ENCODE measurements around the gene CHSY3.

CHSY3 gene

DNA sequence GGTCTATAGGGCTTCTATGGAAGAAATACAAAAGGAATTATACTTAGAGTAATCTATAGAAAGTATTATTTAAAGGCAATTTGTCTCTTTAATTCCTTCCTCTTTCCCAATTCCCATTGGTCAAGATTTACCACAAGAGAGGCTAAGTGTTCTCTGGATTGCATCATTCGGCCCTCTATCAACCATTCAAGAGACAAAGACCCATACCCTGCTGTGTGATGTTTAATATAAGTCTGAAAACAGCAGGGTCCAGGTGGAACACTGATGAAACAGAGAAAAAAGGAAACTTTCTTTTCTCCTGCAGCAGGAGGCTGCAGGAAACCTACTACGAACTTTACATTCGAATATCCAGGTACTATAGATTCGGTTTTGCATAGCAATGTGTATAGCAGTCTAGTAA lies 323.4 kb downstream of the CHSY3 start:
- Histone ChIP-seq H2AFZ (ENCODE audit: low read depth) (no peak overlapping the region), H3K36me3 (ENCODE audit: insufficient read depth) (no peaks in the 10 kb centered on the region), H3K4me1 (ENCODE audit: low read depth, poor library complexity, severe bottlenecking) (no peaks in the 10 kb centered on the region), H3K9ac (no peak overlapping the region), H3K4me2 (no peak overlapping the region), H4K20me1 (ENCODE audit: insufficient read depth) (no peaks in the 10 kb centered on the region), H3K79me2 (ENCODE audit: insufficient read depth, low read depth) (no peaks in the 10 kb centered on the region), H3K27me3 (ENCODE audit: insufficient read depth, low read depth) (no peaks in the 10 kb centered on the region), H3K27ac (no peak overlapping the region), H3K4me3 (IDR thresholded peaks at IDR 0.05; ENCODE audit: insufficient read depth, low read depth, low read length) (no peak overlapping the region)
- TF ChIP-seq, protein P1, sequence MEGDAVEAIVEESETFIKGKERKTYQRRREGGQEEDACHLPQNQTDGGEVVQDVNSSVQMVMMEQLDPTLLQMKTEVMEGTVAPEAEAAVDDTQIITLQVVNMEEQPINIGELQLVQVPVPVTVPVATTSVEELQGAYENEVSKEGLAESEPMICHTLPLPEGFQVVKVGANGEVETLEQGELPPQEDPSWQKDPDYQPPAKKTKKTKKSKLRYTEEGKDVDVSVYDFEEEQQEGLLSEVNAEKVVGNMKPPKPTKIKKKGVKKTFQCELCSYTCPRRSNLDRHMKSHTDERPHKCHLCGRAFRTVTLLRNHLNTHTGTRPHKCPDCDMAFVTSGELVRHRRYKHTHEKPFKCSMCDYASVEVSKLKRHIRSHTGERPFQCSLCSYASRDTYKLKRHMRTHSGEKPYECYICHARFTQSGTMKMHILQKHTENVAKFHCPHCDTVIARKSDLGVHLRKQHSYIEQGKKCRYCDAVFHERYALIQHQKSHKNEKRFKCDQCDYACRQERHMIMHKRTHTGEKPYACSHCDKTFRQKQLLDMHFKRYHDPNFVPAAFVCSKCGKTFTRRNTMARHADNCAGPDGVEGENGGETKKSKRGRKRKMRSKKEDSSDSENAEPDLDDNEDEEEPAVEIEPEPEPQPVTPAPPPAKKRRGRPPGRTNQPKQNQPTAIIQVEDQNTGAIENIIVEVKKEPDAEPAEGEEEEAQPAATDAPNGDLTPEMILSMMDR (conservative IDR thresholded peaks at IDR 0.05; ENCODE audit: low read depth, low read length) = no peak

DNA sequence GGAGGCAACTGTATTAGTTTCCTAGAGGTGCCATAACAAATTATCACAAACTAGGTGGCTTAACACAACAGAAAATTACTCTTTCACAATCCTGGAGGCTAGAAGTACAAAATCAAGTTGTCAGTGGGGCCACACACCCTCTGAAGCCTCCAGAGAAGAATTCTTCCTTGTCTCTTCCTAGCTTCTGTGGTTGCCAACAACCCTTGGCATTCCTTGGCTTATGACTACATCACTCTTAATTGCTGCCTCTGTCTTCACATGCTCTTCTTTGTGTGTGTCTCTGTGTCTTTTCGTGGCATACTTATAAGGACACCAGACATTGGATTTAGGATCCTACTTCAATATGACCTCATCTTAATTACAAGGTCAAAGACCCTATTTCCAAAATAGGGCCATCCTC lies 327.5 kb downstream of the CHSY3 start:
- H3K4me3 ChIP-seq (IDR thresholded peaks at IDR 0.05; ENCODE audit: insufficient read depth, low read depth, low read length) = no peak overlapping the region
- no peaks in the 10 kb centered on the region for H3K4me1 ChIP-seq (ENCODE audit: low read depth, poor library complexity, severe bottlenecking)
- H4K20me1 ChIP-seq (ENCODE audit: insufficient read depth) = no peaks in the 10 kb centered on the region
- no peak overlapping the region for H2AFZ ChIP-seq (ENCODE audit: low read depth)
- no peak overlapping the region for H3K4me2 ChIP-seq
- H3K27ac ChIP-seq = no peak overlapping the region
- H3K36me3 ChIP-seq (ENCODE audit: insufficient read depth) = no peaks in the 10 kb centered on the region
- no peak overlapping the region for H3K9ac ChIP-seq
- TF ChIP-seq, protein P1 (conservative IDR thresholded peaks at IDR 0.05; ENCODE audit: low read depth, low read length) = no peak
- H3K27me3 ChIP-seq (ENCODE audit: insufficient read depth, low read depth) = no peaks in the 10 kb centered on the region
- H3K79me2 ChIP-seq (ENCODE audit: insufficient read depth, low read depth) = no peaks in the 10 kb centered on the region

DNA sequence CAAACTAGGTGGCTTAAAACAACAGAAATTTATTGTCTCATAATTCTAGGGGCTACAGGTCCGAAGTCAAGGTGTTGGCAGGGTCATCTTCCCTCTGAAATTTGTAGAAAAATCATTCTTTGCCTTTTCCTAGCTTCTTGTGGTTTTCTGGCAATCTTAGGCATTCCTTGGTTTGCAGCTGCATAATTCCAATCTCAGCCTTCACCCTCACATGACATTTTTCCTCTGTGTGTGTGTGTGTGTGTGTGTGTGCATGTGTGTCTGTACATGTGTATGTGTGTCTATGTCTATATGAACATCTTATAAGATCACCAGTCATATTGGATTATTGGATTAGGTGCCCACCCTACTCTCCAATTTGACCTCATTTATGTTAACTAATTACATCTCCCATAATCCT lies 330.6 kb downstream of the CHSY3 start:
- H3K36me3 ChIP-seq (ENCODE audit: insufficient read depth) = no peaks in the 10 kb centered on the region
- H3K9ac ChIP-seq = no peak overlapping the region
- H3K79me2 ChIP-seq (ENCODE audit: insufficient read depth, low read depth) = no peaks in the 10 kb centered on the region
- no peaks in the 10 kb centered on the region for H4K20me1 ChIP-seq (ENCODE audit: insufficient read depth)
- H3K4me3 ChIP-seq (IDR thresholded peaks at IDR 0.05; ENCODE audit: insufficient read depth, low read depth, low read length) = no peak overlapping the region
- H3K4me1 ChIP-seq (ENCODE audit: low read depth, poor library complexity, severe bottlenecking) = no peaks in the 10 kb centered on the region
- no peak overlapping the region for H3K4me2 ChIP-seq
- TF ChIP-seq, protein P1 (conservative IDR thresholded peaks at IDR 0.05; ENCODE audit: low read depth, low read length) = no peak
- H3K27me3 ChIP-seq (ENCODE audit: insufficient read depth, low read depth) = no peaks in the 10 kb centered on the region
- H2AFZ ChIP-seq (ENCODE audit: low read depth) = no peak overlapping the region
- H3K27ac ChIP-seq = no peak overlapping the region

All from KMS-11 (cell line).